Aorta (tissue), 5 donors: ENCODE results near the gene HOXB3. TPM values are rescaled to one million over a fixed set of nuclear protein-coding genes. Genes with fewer than 3 reads are reported as not detected.
A peak's percentile ranks its signal among the peaks of the same experiment; 100 is the strongest.

ENCODE experiments used
- ATAC-seq: fragments of 200-7000 bp; cut with Tn5 transposase; one replicate; pipeline ENCODE4 v1.9.1; 2022; ENCODE audit warnings: moderate library complexity; ENCODE audit not compliant: low FRiP score
- DNase-seq, 2 donors: peaks; one replicate each; pipeline ENCODE4 v3.0.0-alpha.2; 2020
- H3K27ac ChIP-seq, 2 donors: one replicate each; pipeline ENCODE4 v1.5.1; 2013; ENCODE audit warnings: low read length in 2 of 2, mild to moderate bottlenecking in 2 of 2, moderate library complexity in 2 of 2, control low read depth in 1 of 2, inconsistent platforms in 1 of 2, low read depth in 1 of 2
- H3K27me3 ChIP-seq, 2 donors: one replicate each; pipeline ENCODE4 v1.6.1; 2013; ENCODE audit warnings: control low read depth in 1 of 2, low read length in 1 of 2, mild to moderate bottlenecking in 1 of 2, moderate library complexity in 1 of 2; ENCODE audit not compliant: insufficient read depth in 2 of 2, control insufficient read depth in 1 of 2
- H3K36me3 ChIP-seq, 2 donors: one replicate each; pipeline ENCODE4 v1.6.1; 2013; ENCODE audit warnings: control low read depth in 1 of 2, low read length in 1 of 2, mild to moderate bottlenecking in 1 of 2; ENCODE audit not compliant: insufficient read depth in 2 of 2, control insufficient read depth in 1 of 2
- H3K4me1 ChIP-seq, 2 donors: one replicate each; pipeline ENCODE4 v1.6.1; 2013; ENCODE audit warnings: low read length in 2 of 2, control low read depth in 1 of 2, mild to moderate bottlenecking in 1 of 2, moderate library complexity in 1 of 2; ENCODE audit not compliant: insufficient read depth in 2 of 2, control insufficient read depth in 1 of 2
- H3K4me3 ChIP-seq, 2 donors: one replicate each; pipeline ENCODE4 v1.5.1; 2013; ENCODE audit warnings: low read length in 2 of 2, control low read depth in 1 of 2, mild to moderate bottlenecking in 1 of 2
- H3K9me3 ChIP-seq: one replicate; pipeline ENCODE4 v1.6.1; 2013; ENCODE audit warnings: mild to moderate bottlenecking, low read length; ENCODE audit not compliant: control insufficient read depth
- WGBS, 2 donors: extraction: QIAGEN DNeasy Blood & Tissue Kit; methylation state at CpG; one replicate each; pipeline ENCODE4 v1.1.7; 2013; 5-methylcytosine and 5-hydroxymethylcytosine counted together
- intact Hi-C, 2 donors: fragments of 100-400 bp; cut with DNase I; formaldehyde crosslinking; loops; one replicate each; pipeline versions ENCODE4 v1.14.2 to v1.15.0; 2022
- polyA plus RNA-seq, 2 donors: library from polyadenylated mRNA; stranded (reverse); fragments of 200-250 nt; gene quantifications; one replicate each; pipeline ENCODE4 v1.2.3, GENCODE V29; 2013
- total RNA-seq, 2 donors: library from RNA; stranded (reverse); fragmentation: NEBNext Ultra II Directional; extraction: Animal tissue kit (Norgen Biotek cat#: 25700); gene quantifications; one replicate each; pipeline ENCODE4 v1.2.1, GENCODE V29; 2021
- donor health status: healthy with polysubstance abuse.
- donor health status: Bipolar disorder and iron deficiency.
- donor health status: DM: no; HTN: no; CAD: no.
- donor health status: DM: no; HTN: no; CAD: no.
- donor health status: DM: yes; HTN: yes; CAD: no.

Gene HOXB3
- total and polyA plus RNA-seq, 4 donors = 2.4 to 62.9 (median 25.3) TPM

GRCh38 chr17:48504953-48505352 is 85.1 kb downstream of the HOXB3 start:
- Histone ChIP-seq H3K27ac (no peak overlapping the region), H3K27me3 (no peaks in the 10 kb centered on the region)

DNA sequence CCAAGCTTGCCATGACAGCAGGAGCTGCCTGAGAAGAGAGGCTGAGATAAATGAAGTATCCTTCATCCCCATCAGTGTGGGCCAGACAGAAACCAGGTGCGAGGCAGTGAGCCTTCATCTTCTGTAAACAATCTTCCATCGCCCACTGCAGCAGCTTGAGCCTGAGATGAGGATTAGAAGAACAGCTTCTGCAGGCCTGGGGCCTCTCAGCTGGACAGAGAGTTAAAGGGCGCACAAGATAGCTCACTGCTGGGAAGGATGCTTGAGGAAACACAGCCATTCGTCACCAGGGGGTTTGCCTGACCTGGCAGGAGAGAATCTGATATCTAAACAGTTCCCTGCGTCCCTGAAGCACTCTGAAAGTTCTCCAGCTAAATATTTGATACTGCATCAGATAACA is 86.3 kb downstream of the HOXB3 start:
- ATAC-seq (no peak), DNase-seq (no peak)
- Histone ChIP-seq H3K27ac (no peak overlapping the region), H3K27me3 (no peaks in the 10 kb centered on the region), H3K4me3 (no peak overlapping the region), H3K9me3 (no peaks in the 10 kb centered on the region), H3K4me1 (no peaks in the 10 kb centered on the region), H3K36me3 (no peaks in the 10 kb centered on the region)
- 92 to 94% methylated on average over 5 of the region's 5 CpGs for WGBS, 2 donors
- intact Hi-C loops = no loop called here

More at GRCh38 chr17:48504953-48505352, 85.1 kb downstream of the HOXB3 start:
- ATAC-seq (no peak), DNase-seq (no peak)
- Histone ChIP-seq H3K4me3 (no peak overlapping the region), H3K4me1 (no peaks in the 10 kb centered on the region), H3K36me3 (no peaks in the 10 kb centered on the region), H3K9me3 (no peaks in the 10 kb centered on the region)
- WGBS, 2 donors = 92 to 95% methylated on average over 2 of the region's 2 CpGs
- intact Hi-C loops = loop anchor here in 1 of 2 donors (5.0 kb wide), 1 partner anchor 37 kb away; no protein-coding TSS in a partner anchor

DNA sequence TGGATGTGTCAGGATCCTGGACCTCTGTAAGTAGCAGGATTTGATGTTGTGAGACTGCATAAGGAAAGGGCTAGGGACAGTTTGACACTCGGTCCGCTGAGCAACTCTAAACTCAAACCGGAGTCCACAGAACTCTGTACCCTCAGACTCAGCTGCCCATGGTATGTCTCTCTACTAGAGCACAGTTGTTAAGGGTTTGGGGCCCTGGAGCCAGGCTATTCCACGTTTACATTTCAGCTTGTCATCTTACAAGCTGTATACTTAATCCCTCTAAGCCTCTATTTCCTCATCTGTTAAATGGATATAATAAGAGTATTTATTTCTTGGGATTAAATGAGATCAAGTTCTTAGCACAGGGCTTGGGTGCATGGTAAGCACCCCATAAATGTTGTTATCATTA is 87.1 kb downstream of the HOXB3 start:
- H3K27me3 ChIP-seq = no peaks in the 10 kb centered on the region
- 92% methylated on average over 4 of the region's 4 CpGs for WGBS, 2 donors

DNA sequence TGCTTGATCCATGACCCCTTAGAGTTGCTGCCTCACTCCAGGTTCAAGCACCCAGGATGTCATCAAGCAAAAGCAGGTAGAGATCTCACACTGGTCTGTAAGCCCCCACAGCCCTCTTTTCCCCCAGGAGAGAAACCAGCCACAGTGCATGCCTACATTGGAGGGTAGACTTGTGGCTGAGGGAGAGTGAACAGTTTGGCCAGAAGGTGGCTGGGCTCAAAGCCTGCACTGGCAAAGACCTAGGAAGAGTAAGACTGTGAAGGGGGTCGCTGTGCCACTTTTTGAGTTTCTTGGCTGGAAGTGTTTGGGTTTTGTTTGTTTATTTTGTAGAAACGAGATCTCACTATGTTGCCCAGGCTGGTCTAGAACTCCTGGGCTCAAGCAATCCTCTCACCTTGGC is 87.7 kb downstream of the HOXB3 start:
- H3K27ac ChIP-seq = no peak overlapping the region
- WGBS, 2 donors = 73 to 80% methylated on average over 2 of the region's 2 CpGs
- no peaks in the 10 kb centered on the region for H3K27me3 ChIP-seq
- no peaks in the 10 kb centered on the region for H3K36me3 ChIP-seq
- H3K4me1 ChIP-seq = no peaks in the 10 kb centered on the region
- no peak for DNase-seq
- ATAC-seq = no peak
- no peak overlapping the region for H3K4me3 ChIP-seq
- intact Hi-C loops = no loop called here
- H3K9me3 ChIP-seq = no peaks in the 10 kb centered on the region

More for the DNA sequence above, 87.1 kb downstream of the HOXB3 start:
- no peak overlapping the region for H3K27ac ChIP-seq
- H3K4me1 ChIP-seq = no peaks in the 10 kb centered on the region
- no peak for ATAC-seq
- H3K9me3 ChIP-seq = no peaks in the 10 kb centered on the region
- no peak overlapping the region for H3K4me3 ChIP-seq
- DNase-seq = no peak
- intact Hi-C loops = no loop called here
- H3K36me3 ChIP-seq = no peaks in the 10 kb centered on the region

GRCh38 chr17:48500435-48501426 is 89.3 kb downstream of the HOXB3 start:
- intact Hi-C loops = no loop called here
- Histone ChIP-seq H3K9me3 (no peaks in the 10 kb centered on the region), H3K4me3 (no peak overlapping the region), H3K27me3 (no peaks in the 10 kb centered on the region), H3K4me1 (no peaks in the 10 kb centered on the region), H3K36me3 (no peaks in the 10 kb centered on the region), H3K27ac (no peak overlapping the region)
- WGBS, 2 donors = 76 to 83% methylated on average over 12 of the region's 12 CpGs
- DNase-seq (no peak), ATAC-seq (peak; percentile 45)

DNA sequence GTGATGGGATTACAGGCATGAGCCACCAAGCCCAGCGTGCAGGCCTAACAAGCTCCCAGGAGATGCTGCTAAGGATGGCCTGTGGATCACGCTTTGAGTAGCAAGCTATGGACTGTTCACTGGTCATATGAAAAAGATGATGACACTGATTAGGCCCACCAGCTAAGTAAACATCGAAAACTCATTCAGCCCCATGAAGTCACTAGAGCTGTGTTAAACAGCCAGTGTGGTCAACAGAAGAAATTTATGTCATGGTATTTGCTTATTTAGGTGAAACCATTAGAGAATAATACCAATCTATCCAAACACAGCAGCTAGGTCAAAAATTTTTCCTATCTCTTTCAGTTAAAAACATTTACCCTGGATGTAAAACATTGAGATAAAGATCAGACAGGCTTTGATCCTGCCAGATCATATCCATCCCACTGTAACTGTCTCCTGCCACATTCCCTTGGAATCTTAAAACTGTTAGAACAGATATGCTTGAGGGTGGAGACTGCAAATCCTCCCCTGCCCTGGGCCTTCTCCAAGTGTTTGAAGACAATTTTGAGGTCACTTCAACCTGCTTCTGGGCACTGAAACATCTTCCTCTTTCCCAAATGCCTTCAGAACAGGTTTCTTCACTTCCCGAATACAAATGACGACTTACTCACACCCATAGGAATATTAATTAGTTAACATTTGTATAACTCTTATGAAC is 90.2 kb downstream of the HOXB3 start:
- Histone ChIP-seq H3K36me3 (no peaks in the 10 kb centered on the region), H3K4me1 (no peaks in the 10 kb centered on the region), H3K9me3 (no peaks in the 10 kb centered on the region), H3K27me3 (no peaks in the 10 kb centered on the region), H3K27ac (no peak overlapping the region), H3K4me3 (no peak overlapping the region)
- DNase-seq = no peak
- no peak for ATAC-seq
- 94 to 96% methylated on average over 5 of the region's 5 CpGs for WGBS, 2 donors
- intact Hi-C loops = no loop called here

- no peaks in the 10 kb centered on the region for H3K4me1 ChIP-seq
- intact Hi-C loops = no loop called here
- H3K27ac ChIP-seq = no peak overlapping the region
- no peaks in the 10 kb centered on the region for H3K9me3 ChIP-seq
- no peaks in the 10 kb centered on the region for H3K27me3 ChIP-seq
- DNase-seq = no peak
- H3K36me3 ChIP-seq = no peaks in the 10 kb centered on the region
- 97 to 98% methylated on average over 3 of the region's 3 CpGs for WGBS, 2 donors
- ATAC-seq = no peak
- H3K4me3 ChIP-seq = no peak overlapping the region
Observed at GRCh38 chr17:48499248-48499647, 90.8 kb downstream of the HOXB3 start.
